Measurements from ENCODE around the gene MOV10L1. TPM values are rescaled to one million over a fixed set of nuclear protein-coding genes. Genes with fewer than 3 reads are reported as not detected.

Gene MOV10L1
- total RNA-seq, 2 donors from 2014 or later: 0.27 to 0.50 TPM

DNA sequence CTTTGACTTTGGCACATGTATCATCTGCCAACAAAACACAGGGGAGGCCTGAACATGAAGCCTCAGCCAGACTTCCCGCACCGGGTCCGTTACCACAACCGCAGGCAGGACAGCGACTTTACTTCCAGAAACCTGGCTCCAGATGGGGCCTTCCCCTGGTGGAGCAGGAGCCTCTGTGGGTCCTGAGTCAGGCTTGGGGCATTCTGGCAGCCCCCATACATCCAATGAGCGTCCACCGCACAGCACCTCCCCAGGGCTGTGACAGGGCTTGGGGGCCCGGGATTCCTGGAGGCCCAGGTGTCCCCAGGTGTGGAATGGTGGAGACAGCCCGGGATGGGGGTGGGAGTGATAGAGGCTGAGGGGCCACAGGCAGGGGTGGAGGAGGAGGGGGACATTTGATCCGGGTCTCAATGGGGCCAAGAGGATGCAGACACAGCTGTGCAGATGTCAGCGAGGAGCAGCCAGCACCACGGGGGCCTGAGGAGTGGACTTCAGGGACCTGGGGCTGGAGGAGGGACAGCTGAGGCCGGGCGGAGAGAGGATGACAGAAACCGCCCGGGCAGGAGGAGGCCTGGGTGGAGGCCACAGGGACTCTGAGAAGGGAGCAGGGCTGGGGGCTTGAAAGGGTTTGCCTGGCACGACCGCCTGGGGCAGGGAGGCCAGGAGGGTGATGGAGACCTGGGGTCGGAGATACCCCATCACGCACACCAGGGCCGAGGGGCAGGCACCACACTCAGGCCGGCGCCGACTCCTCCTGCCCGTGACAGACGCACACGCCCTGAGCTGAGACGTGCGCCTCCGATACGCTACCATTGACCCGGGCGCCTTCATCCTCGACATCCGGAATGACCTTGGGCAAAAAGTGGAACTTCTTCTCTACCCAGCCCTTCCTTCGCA lies 40.3 kb upstream of the MOV10L1 start:
- DNase-seq: no peak
- no peaks in the 10 kb centered on the region for H3K4me1 ChIP-seq
- no peak overlapping the region for H3K4me3 ChIP-seq
- H3K36me3 ChIP-seq: no peaks in the 10 kb centered on the region
- no peaks in the 10 kb centered on the region for H3K27me3 ChIP-seq
- H3K9me3 ChIP-seq: no peaks in the 10 kb centered on the region
- TF ChIP-seq, protein P1, sequence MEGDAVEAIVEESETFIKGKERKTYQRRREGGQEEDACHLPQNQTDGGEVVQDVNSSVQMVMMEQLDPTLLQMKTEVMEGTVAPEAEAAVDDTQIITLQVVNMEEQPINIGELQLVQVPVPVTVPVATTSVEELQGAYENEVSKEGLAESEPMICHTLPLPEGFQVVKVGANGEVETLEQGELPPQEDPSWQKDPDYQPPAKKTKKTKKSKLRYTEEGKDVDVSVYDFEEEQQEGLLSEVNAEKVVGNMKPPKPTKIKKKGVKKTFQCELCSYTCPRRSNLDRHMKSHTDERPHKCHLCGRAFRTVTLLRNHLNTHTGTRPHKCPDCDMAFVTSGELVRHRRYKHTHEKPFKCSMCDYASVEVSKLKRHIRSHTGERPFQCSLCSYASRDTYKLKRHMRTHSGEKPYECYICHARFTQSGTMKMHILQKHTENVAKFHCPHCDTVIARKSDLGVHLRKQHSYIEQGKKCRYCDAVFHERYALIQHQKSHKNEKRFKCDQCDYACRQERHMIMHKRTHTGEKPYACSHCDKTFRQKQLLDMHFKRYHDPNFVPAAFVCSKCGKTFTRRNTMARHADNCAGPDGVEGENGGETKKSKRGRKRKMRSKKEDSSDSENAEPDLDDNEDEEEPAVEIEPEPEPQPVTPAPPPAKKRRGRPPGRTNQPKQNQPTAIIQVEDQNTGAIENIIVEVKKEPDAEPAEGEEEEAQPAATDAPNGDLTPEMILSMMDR (IDR thresholded peaks at IDR 0.05): no peak
- intact Hi-C loops (cut with DNase I): no loop called here
- no peak overlapping the region for H3K9ac ChIP-seq (ENCODE audit: low read depth in 2 of 2, low read length in 2 of 2)
- H3K27ac ChIP-seq: no peak overlapping the region

DNA sequence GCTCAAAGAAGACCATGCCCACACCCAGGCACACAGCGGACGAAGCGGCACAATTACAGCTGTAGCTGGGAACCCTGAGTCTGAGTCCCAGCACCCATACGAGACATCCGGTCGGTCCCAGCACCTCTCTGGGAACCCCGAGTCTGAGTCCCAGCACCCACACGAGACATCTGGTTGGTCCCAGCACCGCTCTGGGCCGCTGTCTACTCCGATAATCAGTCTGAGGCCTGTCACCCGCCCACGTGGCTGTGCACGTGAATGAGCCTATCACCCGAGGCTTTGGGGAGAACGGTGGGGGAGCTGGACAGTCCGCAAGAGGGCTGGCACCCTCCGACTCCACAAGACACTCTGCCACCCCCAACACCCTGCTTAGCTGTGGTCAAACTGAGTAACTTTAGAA lies 37.9 kb upstream of the MOV10L1 start:
- Histone ChIP-seq H3K4me3 (no peak overlapping the region), H3K9me3 (no peaks in the 10 kb centered on the region), H3K9ac (ENCODE audit: low read depth in 2 of 2, low read length in 2 of 2) (no peak overlapping the region), H3K27me3 (no peaks in the 10 kb centered on the region), H3K4me1 (no peaks in the 10 kb centered on the region), H3K27ac (no peak overlapping the region), H3K36me3 (no peaks in the 10 kb centered on the region)
- intact Hi-C loops (cut with DNase I): no loop called here
- TF ChIP-seq, protein P1 (IDR thresholded peaks at IDR 0.05): no peak
- DNase-seq: no peak

DNA sequence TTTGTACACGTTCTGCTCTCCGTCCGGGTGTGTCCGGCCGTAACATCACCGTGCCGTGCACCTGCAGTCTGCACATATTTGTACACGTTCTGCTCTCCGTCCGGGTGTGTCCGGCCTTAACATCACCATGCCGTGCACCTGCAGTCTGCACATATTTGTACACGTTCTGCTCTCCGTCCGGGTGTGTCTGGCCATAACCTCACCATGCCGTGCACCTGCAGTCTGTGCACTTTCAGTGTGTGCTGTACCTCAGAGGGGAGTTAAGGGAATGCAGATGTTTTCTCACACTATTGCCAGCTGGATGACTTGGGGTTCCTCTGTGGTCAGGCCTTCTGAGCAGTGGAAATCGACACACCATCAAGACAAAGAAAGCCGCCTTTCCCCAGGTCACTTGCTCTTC lies 35.9 kb upstream of the MOV10L1 start:
- H3K9me3 ChIP-seq: no peaks in the 10 kb centered on the region
- TF ChIP-seq, protein P1 (IDR thresholded peaks at IDR 0.05): no peak
- intact Hi-C loops (cut with DNase I): no loop called here
- DNase-seq: no peak
- H3K4me3 ChIP-seq: no peak overlapping the region
- H3K9ac ChIP-seq (ENCODE audit: low read depth in 2 of 2, low read length in 2 of 2): no peak overlapping the region
- peaks cover 6% of the 10 kb centered on the region for H3K27me3 ChIP-seq
- no peak overlapping the region for H3K27ac ChIP-seq
- H3K4me1 ChIP-seq: no peaks in the 10 kb centered on the region
- H3K36me3 ChIP-seq: no peaks in the 10 kb centered on the region

DNA sequence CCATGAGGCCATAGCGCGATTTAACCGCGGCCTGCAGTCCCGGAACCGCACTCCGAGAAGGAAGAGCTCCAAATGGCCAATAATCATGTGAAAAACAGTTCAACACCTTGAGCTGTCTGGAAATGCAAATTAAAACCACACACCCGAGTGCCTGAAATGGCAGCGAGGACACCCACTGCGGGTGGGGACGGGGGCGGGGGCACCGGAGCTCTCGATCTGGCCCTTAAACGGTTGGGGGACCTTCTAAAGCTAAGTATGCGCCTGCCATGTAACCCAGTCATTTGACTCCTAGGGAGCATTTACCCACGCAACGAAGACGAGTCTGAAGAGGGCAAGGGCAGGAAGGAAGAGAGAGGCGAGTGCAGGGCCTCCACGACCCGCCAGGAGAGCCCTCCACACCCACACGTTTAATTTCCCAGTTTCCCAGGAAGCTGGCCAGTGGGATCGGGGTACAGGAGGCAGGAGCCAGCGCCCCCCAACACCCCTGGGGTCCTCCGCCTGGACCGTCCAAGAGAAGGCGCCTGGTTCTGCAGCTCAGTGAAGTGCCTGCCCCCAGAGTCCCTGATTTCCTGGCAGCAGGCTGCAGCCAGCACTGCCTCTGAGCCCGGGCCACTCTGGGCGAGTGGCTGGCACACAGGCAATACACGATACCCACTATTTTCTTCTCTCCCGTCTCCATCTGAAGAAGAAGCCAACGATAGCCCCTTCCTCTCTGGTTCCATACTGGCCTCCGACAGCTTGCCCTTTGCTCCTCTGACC lies 33.4 kb upstream of the MOV10L1 start:
- TF ChIP-seq, protein P1 (IDR thresholded peaks at IDR 0.05): no peak
- Histone ChIP-seq H3K27ac (no peak overlapping the region), H3K27me3 (peaks cover 20% of the 10 kb centered on the region), H3K36me3 (no peaks in the 10 kb centered on the region), H3K9ac (ENCODE audit: low read depth in 2 of 2, low read length in 2 of 2) (no peak overlapping the region), H3K9me3 (no peaks in the 10 kb centered on the region), H3K4me3 (no peak overlapping the region), H3K4me1 (no peaks in the 10 kb centered on the region)
- DNase-seq: no peak
- intact Hi-C loops (cut with DNase I): no loop called here

DNA sequence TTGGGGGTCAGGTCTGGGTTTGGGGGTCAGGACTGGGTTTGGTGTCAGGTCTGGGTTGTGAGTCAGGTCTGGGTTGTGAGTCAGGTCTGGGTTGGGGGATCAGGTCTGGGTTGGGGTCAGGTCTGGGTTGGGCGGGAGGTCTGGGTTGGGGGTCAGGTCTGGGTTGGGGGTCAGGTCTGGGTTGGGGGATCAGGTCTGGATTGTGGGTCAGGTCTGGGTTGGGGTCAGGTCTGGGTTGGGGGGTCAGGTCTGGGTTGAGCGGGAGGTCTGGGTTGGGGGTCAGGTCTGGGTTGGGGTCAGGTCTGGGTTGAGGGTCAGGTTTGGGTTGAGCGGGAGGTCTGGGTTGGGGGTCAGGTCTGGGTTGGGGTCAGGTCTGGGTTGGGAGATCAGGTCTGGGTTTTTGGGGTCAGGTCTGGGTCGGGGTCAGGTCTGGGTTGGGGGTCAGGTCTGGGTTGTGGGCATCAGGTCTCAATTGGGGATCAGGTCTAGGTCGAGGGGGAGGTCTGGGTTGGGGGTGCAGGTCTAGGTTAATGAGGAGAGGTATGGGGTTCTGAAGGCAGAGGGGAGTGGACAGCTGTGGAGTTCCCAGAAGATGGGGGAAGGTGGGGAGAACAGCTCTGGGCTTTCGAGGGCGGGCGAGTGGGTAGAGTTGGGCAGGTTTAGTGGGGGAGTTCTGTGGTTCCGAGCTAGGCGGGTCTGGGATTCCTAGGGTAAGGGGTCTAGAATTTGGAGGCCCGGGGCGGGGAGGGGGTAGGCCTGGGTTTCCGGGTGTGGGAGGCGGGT lies 32.3 kb upstream of the MOV10L1 start:
- Histone ChIP-seq H3K27ac (no peak overlapping the region), H3K9ac (ENCODE audit: low read depth in 2 of 2, low read length in 2 of 2) (no peak overlapping the region), H3K27me3 (peaks cover 20% of the 10 kb centered on the region), H3K4me1 (no peaks in the 10 kb centered on the region), H3K36me3 (no peaks in the 10 kb centered on the region), H3K4me3 (no peak overlapping the region), H3K9me3 (no peaks in the 10 kb centered on the region)
- DNase-seq: no peak
- TF ChIP-seq, protein P1 (IDR thresholded peaks at IDR 0.05): no peak
- intact Hi-C loops (cut with DNase I): no loop called here

Measured in colonic mucosa (tissue), 4 donors.